Measurements from ENCODE around the gene ACOXL.

The ACOXL gene

GRCh38 chr2:111105926-111106325 lies 373.6 kb downstream of the ACOXL start:
- no peak for TF ChIP-seq EZH2phosphoT487 (conservative IDR thresholded peaks at IDR 0.05; ENCODE audit: low read length)
- Histone ChIP-seq H3K27ac (ENCODE audit: low read depth, low read length) (no peak overlapping the region), H3K79me2 (ENCODE audit: insufficient read depth, low read length) (no peaks in the 10 kb centered on the region)

DNA sequence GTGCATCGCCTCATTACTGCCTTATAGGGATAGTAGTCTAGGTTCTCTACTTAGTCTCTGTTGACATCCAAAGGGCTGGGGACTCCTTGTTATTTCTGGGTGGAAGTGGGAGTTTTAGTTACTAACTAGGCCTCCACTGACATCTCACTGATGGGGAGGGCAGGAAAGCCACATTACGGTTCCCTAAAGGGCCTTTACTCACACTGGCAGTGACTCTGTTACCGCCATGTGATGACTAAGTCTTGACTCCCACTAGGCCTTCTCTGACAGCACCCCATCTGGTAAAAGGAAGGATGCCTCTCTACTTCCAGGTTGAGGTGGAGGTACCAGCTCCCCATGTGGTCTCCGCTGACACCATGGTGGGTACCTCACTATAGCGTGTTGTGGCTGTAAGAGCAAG lies 374.3 kb downstream of the ACOXL start:
- H3K4me3 ChIP-seq (ENCODE audit: insufficient read depth, low read length, poor library complexity, severe bottlenecking) = no peak overlapping the region
- no peak overlapping the region for H2AFZ ChIP-seq (ENCODE audit: low read depth, low read length, severe bottlenecking)

More at GRCh38 chr2:111105926-111106325, 373.6 kb downstream of the ACOXL start:
- Histone ChIP-seq H2AFZ (ENCODE audit: low read depth, low read length, severe bottlenecking) (no peak overlapping the region), H3K4me2 (ENCODE audit: low read depth, low read length, poor library complexity, severe bottlenecking) (no peak overlapping the region), H3K27me3 (ENCODE audit: low read length) (no peaks in the 10 kb centered on the region), H3K4me3 (ENCODE audit: insufficient read depth, low read length, poor library complexity, severe bottlenecking) (no peak overlapping the region), H3F3A (ENCODE audit: insufficient read depth) (no peaks in the 10 kb centered on the region), H3K9me3 (ENCODE audit: insufficient read depth, low read length) (no peaks in the 10 kb centered on the region), H3K9ac (ENCODE audit: low read length) (no peak overlapping the region), H4K20me1 (ENCODE audit: low read depth, low read length) (no peaks in the 10 kb centered on the region), H3K36me3 (ENCODE audit: low read length) (no peaks in the 10 kb centered on the region), H3K9me2 (replicated peaks; ENCODE audit: insufficient read depth, low read length) (no peaks in the 10 kb centered on the region)

DNA sequence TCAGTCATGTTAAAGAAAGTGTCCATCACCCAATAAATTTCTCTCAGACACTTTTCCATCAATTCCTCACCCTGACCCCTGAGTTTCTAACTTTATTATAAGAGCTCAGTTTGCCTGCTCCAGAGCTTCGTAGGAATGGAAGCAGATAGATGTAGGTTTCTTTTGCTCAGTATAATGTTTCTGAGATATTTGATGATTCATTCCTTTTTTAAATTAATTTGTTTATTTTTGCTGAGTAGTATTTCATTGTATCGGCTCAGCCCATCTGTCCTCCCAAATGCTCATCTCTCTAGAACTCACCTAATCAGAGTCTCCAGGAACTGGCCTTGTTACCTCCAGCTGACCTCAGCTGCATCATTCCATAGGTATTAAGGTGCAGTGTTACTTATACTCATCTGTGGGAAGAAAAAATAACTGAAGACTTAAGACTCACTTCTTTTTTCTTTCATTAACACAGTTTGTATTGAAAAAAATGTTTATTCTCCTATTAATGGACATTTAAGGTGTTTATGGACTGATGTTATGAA lies 376.4 kb downstream of the ACOXL start:
- no peak overlapping the region for H3K27ac ChIP-seq (ENCODE audit: low read depth, low read length)
- TF ChIP-seq, protein P1, sequence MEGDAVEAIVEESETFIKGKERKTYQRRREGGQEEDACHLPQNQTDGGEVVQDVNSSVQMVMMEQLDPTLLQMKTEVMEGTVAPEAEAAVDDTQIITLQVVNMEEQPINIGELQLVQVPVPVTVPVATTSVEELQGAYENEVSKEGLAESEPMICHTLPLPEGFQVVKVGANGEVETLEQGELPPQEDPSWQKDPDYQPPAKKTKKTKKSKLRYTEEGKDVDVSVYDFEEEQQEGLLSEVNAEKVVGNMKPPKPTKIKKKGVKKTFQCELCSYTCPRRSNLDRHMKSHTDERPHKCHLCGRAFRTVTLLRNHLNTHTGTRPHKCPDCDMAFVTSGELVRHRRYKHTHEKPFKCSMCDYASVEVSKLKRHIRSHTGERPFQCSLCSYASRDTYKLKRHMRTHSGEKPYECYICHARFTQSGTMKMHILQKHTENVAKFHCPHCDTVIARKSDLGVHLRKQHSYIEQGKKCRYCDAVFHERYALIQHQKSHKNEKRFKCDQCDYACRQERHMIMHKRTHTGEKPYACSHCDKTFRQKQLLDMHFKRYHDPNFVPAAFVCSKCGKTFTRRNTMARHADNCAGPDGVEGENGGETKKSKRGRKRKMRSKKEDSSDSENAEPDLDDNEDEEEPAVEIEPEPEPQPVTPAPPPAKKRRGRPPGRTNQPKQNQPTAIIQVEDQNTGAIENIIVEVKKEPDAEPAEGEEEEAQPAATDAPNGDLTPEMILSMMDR (IDR thresholded peaks at IDR 0.05; ENCODE audit: insufficient read depth, low read length, poor library complexity, severe bottlenecking) = no peak
- no peak for TF ChIP-seq EZH2phosphoT487 (conservative IDR thresholded peaks at IDR 0.05; ENCODE audit: low read length)
- no peaks in the 10 kb centered on the region for H3K79me2 ChIP-seq (ENCODE audit: insufficient read depth, low read length)
- no peaks in the 10 kb centered on the region for H3K9me3 ChIP-seq (ENCODE audit: insufficient read depth, low read length)
- H3K9me2 ChIP-seq (replicated peaks; ENCODE audit: insufficient read depth, low read length) = no peaks in the 10 kb centered on the region
- no peaks in the 10 kb centered on the region for H3K36me3 ChIP-seq (ENCODE audit: low read length)
- no peak overlapping the region for H2AFZ ChIP-seq (ENCODE audit: low read depth, low read length, severe bottlenecking)
- H4K20me1 ChIP-seq (ENCODE audit: low read depth, low read length) = no peaks in the 10 kb centered on the region
- H3K9ac ChIP-seq (ENCODE audit: low read length) = no peak overlapping the region
- H3K4me2 ChIP-seq (ENCODE audit: low read depth, low read length, poor library complexity, severe bottlenecking) = no peak overlapping the region
- no peaks in the 10 kb centered on the region for H3K27me3 ChIP-seq (ENCODE audit: low read length)
- H3K4me3 ChIP-seq (ENCODE audit: insufficient read depth, low read length, poor library complexity, severe bottlenecking) = no peak overlapping the region
- H3F3A ChIP-seq (ENCODE audit: insufficient read depth) = no peaks in the 10 kb centered on the region

More for the DNA sequence above, 374.3 kb downstream of the ACOXL start:
- no peaks in the 10 kb centered on the region for H3F3A ChIP-seq (ENCODE audit: insufficient read depth)
- H4K20me1 ChIP-seq (ENCODE audit: low read depth, low read length) = no peaks in the 10 kb centered on the region
- no peak overlapping the region for H3K9ac ChIP-seq (ENCODE audit: low read length)
- no peaks in the 10 kb centered on the region for H3K9me2 ChIP-seq (replicated peaks; ENCODE audit: insufficient read depth, low read length)
- no peaks in the 10 kb centered on the region for H3K36me3 ChIP-seq (ENCODE audit: low read length)
- H3K27me3 ChIP-seq (ENCODE audit: low read length) = no peaks in the 10 kb centered on the region
- no peak overlapping the region for H3K27ac ChIP-seq (ENCODE audit: low read depth, low read length)
- no peak overlapping the region for H3K4me2 ChIP-seq (ENCODE audit: low read depth, low read length, poor library complexity, severe bottlenecking)
- no peaks in the 10 kb centered on the region for H3K9me3 ChIP-seq (ENCODE audit: insufficient read depth, low read length)
- H3K79me2 ChIP-seq (ENCODE audit: insufficient read depth, low read length) = no peaks in the 10 kb centered on the region
- TF ChIP-seq EZH2phosphoT487 (conservative IDR thresholded peaks at IDR 0.05; ENCODE audit: low read length) = no peak
- TF ChIP-seq, protein P1 (IDR thresholded peaks at IDR 0.05; ENCODE audit: insufficient read depth, low read length, poor library complexity, severe bottlenecking) = no peak

GRCh38 chr2:111111101-111111755 lies 378.9 kb downstream of the ACOXL start:
- Histone ChIP-seq H3K27me3 (ENCODE audit: low read length) (no peaks in the 10 kb centered on the region), H3K79me2 (ENCODE audit: insufficient read depth, low read length) (no peaks in the 10 kb centered on the region), H3K4me2 (ENCODE audit: low read depth, low read length, poor library complexity, severe bottlenecking) (no peak overlapping the region), H3K36me3 (ENCODE audit: low read length) (no peaks in the 10 kb centered on the region), H3K9me3 (ENCODE audit: insufficient read depth, low read length) (no peaks in the 10 kb centered on the region), H3K27ac (ENCODE audit: low read depth, low read length) (no peak overlapping the region), H3K4me3 (ENCODE audit: insufficient read depth, low read length, poor library complexity, severe bottlenecking) (no peak overlapping the region), H2AFZ (ENCODE audit: low read depth, low read length, severe bottlenecking) (no peak overlapping the region), H4K20me1 (ENCODE audit: low read depth, low read length) (no peaks in the 10 kb centered on the region), H3F3A (ENCODE audit: insufficient read depth) (no peaks in the 10 kb centered on the region), H3K9me2 (replicated peaks; ENCODE audit: insufficient read depth, low read length) (no peaks in the 10 kb centered on the region), H3K9ac (ENCODE audit: low read length) (no peak overlapping the region)
- TF ChIP-seq, protein P1 (IDR thresholded peaks at IDR 0.05; ENCODE audit: insufficient read depth, low read length, poor library complexity, severe bottlenecking) = no peak
